GM12891 (cell line): Measurements from ENCODE around the gene PLEK2. TPM values are rescaled to one million over a fixed set of nuclear protein-coding genes. Genes with fewer than 3 reads are reported as not detected.
"Not testable (repeated sequence)": the region's sequence is repeated elsewhere in the genome, so short reads cannot be mapped to it uniquely, and the experiment has no call there.

Experiments
- DNase-seq: peaks from one replicate; pipeline ENCODE4 v3.0.0; 2011; ENCODE audit warnings: low spot score; ENCODE audit not compliant: insufficient read length
- FAIRE-seq: peaks from 2 replicates; lab custom pipeline; 2011; peaks lifted over from hg19 to GRCh38; lab: Jason Lieb, UNC
- PAX5 ChIP-seq: IDR thresholded peaks from 2 replicates; pipeline ENCODE4 v1.6.1; 2011; ENCODE audit warnings: low read length, moderate library complexity, mild to moderate bottlenecking; ENCODE audit not compliant: insufficient read depth, severe bottlenecking
- POLR2A ChIP-seq: IDR thresholded peaks from 2 replicates; pipeline ENCODE4 v1.6.1; 2011; ENCODE audit warnings: low read depth, low read length, control low read depth
- POLR2AphosphoS5 ChIP-seq: IDR thresholded peaks from 2 replicates; pipeline ENCODE4 v1.6.1; 2011; ENCODE audit warnings: low read depth, low read length, control low read depth
- POU2F2 ChIP-seq: IDR thresholded peaks from 2 replicates; pipeline ENCODE4 v1.6.1; 2011; ENCODE audit warnings: low read depth, mild to moderate bottlenecking, control low read depth, low read length, moderate library complexity
- SPI1 ChIP-seq: IDR thresholded peaks from 2 replicates; pipeline ENCODE4 v1.6.1; 2011; ENCODE audit warnings: low read depth, low read length, control low read depth
- TAF1 ChIP-seq: IDR thresholded peaks from 2 replicates; pipeline ENCODE4 v1.6.1; 2011; ENCODE audit warnings: low read depth, low read length, control low read depth
- polyA plus RNA-seq: library from polyadenylated mRNA; unstranded; fragments of >200 nt; gene quantifications from one replicate; pipeline ENCODE4 v1.2.1, GENCODE V29; 2012; ENCODE audit warnings: low read depth, missing spikeins, inconsistent platforms; ENCODE audit not compliant: missing spikeins

The PLEK2 gene, protein sequence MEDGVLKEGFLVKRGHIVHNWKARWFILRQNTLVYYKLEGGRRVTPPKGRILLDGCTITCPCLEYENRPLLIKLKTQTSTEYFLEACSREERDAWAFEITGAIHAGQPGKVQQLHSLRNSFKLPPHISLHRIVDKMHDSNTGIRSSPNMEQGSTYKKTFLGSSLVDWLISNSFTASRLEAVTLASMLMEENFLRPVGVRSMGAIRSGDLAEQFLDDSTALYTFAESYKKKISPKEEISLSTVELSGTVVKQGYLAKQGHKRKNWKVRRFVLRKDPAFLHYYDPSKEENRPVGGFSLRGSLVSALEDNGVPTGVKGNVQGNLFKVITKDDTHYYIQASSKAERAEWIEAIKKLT
- not detected for polyA plus RNA-seq

DNA sequence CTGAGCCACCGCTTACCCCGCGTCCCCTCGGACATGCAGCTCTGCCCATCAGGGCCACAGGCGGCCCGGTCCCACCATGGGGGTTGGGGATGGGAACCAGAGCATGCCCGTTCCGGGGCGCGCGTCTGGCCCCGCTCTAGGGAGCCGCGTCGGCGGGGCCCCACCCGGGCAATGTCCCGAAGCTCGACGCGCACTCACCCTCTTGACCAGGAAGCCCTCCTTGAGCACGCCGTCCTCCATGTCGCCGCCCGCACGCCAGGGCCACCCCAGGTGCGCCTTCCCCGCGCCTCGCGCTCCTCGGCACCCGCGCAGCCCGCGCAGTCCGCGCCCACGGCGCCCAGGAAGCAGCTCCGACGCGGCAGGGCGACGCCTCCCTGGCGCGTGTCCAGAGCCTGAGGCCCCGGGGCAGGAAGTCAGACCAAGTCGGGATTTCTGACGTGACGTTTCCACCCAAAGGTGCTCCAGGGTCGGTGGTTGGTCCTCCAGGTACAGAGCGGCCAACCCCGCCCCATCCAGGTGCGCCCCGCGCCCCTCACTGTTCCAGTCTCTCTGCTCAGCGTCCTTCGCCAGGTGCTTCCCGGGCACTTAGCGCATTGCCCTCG is at the start of gene PLEK2:
PLEK2 (minus strand) TSS at position 346 of the 602 bp plus-strand sequence; CDS start at position 240, 106 bp downstream.
- TF ChIP-seq POU2F2, result no peak
- TF ChIP-seq SPI1, result no peak
- TF ChIP-seq POLR2A, result no peak
- no peak for TF ChIP-seq TAF1
- TF ChIP-seq POLR2AphosphoS5, result no peak
- TF ChIP-seq PAX5, result no peak
- no peak for DNase-seq
- FAIRE-seq, result no peak

DNA sequence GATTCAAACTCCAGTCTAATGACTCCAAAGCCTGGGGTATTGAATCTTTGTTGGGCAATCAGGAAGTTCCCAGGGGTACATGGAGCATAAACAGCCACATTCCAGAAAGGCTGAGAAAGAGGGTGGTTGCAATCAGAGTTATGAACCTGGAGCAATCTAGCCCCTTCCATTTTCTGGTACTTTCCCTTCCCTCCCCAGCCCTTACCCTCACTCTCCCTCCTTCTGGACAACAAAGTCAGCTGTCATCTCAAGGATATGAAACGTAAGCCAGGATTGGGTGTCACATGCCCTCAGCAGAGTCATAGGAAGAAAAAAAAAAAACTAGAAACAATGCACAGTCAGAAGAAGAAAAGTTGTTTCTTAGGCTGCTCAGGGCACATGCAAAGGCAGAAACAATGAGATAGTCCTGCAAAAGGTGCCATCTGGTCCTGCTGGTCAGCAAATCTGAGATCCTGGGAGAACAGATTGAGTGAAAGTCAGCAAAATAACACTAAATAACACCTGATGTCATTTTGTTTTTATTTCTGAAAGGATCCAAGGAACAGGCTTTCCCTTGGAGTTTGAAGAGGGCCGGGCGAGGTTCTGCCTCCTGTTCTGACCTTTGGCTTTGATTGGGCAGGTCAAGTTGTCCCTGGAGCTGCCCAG is 49.5 kb upstream of the PLEK2 start:
- DNase-seq (no peak), FAIRE-seq (no peak)
- no peak for TF ChIP-seq POU2F2
- no peak for TF ChIP-seq PAX5

DNA sequence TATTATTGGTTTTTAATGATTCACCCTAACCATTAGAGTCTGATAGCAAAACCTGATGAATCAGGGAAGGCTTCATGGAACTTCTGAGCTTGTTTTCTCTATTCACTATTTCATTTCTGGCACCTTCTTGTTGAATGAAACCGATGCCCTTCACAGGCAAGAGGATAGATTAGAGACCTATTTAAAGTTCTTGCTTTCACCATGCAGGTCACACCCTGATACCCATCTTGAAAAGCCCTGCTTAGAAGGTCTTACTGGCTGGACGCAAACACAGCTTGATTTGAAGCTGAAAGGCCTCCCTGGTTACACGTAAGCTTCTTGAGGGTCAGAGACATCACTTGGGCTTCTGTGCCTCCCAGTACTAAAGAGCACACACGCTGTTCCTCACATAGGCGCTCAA is 47.4 kb upstream of the PLEK2 start:
- DNase-seq, result no peak
- FAIRE-seq, result no peak
- TF ChIP-seq SPI1 (no peak), POU2F2 (no peak), POLR2A (no peak), TAF1 (no peak), POLR2AphosphoS5 (no peak), PAX5 (no peak)

DNA sequence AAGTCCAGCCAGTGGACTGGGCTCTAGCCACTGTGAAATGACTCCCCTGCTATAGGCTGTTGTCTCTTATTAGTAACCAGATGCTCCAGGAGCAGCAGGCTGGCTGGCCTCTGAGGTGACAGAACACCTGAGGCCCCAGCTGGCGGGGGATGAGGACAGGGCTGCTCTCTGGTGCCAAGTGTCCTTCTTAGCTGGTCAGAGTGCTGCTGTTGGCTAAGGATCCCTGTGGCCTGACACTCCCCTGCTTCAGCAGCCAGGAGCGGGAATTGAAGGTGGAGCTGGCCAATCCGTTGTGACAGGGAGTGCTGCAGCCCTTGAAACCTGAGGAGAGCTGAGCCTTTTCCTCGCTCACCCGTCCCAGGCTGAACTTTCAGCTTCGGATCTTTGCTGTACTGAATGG is 45.8 kb upstream of the PLEK2 start:
- no peak for TF ChIP-seq POU2F2
- FAIRE-seq (no peak), DNase-seq (no peak)

DNA sequence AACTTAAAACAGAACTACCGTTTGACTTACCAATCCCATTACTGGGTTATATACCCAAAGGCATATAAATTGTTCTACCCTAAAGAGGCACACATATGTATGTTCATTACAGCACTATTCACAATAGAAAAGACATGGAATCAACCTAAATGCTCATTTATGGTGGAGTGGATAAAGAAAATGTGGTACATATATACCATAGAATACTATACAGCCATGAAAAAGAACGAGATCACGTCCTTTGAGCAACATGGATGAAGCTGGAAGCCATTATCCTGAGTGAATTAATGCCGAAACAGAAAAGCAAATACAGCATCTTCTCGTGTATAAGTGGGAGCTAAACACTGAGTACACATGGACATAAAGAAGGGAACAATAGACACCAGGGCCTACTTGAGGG is 44.8 kb upstream of the PLEK2 start:
- DNase-seq (no peak), FAIRE-seq (no peak)
- TF ChIP-seq PAX5, result no peak
- no peak for TF ChIP-seq POU2F2
- no peak for TF ChIP-seq SPI1
- no peak for TF ChIP-seq POLR2AphosphoS5
- TF ChIP-seq POLR2A, result no peak
- TF ChIP-seq TAF1, result no peak

DNA sequence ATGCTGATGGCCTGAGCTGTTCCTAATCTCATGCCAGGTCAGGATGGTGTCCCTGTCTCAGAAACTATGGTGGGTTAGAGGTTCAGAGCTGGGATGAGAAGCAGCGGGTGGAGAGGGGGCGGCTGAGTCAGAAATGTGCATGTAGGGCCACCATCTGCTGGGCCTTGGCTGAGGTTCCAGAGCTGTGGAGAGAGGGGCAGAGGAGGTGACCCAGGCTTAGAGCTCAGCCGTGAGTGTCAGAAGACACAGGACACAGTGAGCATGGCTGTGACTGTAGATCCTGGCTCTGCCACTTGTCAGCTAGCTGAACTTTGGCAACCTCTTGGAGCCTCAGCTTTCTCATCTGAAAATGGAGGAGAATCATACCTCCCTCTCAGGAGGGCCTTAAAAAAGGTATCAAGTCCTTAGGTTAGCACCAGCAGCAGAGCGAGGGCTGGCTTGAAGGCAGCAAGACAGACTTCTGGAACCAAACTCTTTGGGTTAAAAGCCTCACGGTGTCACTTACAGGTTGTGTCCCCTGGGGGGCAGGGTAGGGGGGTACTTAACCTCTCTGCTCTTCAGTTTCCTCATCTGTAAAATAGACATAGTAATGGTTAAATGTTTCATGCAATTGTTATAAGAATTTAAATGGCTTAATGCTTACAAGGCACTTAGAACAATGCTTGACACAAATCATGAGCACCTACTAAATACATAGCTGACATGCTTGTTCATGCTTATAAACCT is 41.8 kb upstream of the PLEK2 start:
- DNase-seq, result no peak
- no peak for TF ChIP-seq SPI1
- TF ChIP-seq POLR2AphosphoS5, result no peak
- TF ChIP-seq POLR2A, result no peak
- TF ChIP-seq TAF1, result no peak
- TF ChIP-seq POU2F2, result no peak
- no peak for FAIRE-seq

DNA sequence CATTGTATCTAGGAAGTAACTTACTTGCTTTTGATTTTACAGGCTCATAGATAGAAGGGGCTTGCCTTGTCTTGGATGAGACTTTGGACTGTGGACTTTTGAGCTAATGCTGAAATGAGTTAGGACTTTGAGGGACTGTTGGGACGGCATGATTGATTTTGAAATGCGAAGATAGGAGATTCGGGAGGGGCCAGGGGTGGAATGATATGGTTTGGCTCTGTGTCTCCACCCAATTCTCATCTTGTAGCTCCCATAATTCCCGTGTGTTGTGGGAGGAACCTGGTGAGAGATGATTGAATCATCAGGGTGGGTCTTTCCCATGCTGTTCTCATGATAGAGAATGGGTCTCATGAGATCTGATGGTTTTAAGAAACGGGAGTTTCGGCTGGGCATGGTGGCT is 39.7 kb upstream of the PLEK2 start:
- FAIRE-seq, DNase-seq: not testable (repeated sequence)

DNA sequence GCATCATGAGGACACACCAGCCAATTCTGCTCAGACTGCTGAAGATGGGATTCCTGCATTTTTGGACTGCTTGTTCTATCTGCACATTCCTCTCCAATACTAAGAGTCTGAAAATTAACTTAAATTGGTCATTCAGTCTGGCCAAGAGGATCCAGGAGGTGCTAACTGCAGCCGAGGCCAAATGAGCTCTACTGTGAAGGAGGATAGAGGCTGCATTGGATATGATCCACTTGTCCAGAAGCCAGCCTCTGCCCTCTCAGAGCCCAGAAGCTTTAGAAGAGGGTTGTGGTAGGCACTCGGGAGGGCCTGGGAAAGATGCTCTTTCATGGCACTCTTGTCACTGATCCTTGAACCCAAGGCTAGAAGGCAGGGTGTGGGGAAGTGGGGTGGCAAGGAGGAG is 37.1 kb upstream of the PLEK2 start:
- TF ChIP-seq POU2F2, result no peak
- no peak for DNase-seq
- FAIRE-seq, result no peak

DNA sequence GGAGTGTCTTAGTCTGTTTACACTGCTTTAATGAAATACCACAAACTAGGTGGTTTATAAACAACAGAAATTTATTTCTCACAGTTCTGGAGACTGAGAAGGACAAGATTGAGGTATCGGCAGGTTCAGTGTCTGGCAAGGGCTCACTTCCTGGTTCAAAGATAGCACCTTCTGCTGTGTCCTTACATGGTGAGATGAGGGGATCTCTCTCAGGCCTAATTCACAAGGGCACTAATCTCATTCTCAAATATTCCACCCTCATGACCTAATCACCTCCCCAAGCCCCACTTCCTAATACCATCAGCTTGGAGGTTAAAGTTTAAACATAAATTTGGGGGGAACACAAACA is 35.0 kb upstream of the PLEK2 start:
- FAIRE-seq (no peak), DNase-seq (no peak)
- TF ChIP-seq SPI1 (no peak), POLR2AphosphoS5 (no peak), POU2F2 (no peak), POLR2A (no peak), PAX5 (no peak), TAF1 (no peak)

DNA sequence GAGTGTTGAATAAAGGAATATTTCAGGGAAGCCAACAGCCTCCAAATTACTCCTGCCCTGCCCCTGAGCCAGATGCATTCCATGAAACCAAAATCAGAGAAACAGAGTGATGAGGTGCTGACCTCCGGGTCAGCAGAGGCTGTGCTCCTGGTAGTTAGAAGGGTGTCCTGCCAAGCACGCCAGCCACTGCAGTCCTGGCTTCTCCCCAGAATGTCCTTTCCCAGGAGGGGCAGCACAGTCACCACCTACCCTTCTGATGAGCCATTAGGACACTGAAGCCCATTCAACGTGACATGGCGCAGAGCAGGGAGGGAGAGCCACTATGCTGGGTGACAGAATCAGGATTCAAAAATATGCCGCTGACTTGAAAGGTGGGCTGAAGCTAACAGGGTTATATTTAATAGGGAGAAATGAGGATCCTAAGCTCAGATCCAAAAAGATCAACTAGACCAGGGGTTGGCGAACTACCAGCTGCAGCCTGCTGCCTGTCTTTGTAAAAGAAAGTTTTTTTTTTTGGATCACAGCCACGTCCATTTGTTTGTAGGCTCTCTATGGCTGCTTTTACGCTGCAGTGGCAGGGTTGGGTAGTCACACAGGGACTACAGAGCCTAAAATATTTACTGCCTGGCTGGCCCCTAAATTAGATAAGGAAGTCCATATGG is 34.5 kb upstream of the PLEK2 start:
- TF ChIP-seq POLR2A, result no peak
- TF ChIP-seq TAF1, result no peak
- no peak for TF ChIP-seq SPI1
- no peak for TF ChIP-seq PAX5
- TF ChIP-seq POLR2AphosphoS5, result no peak
- TF ChIP-seq POU2F2, result no peak
- no peak for DNase-seq
- FAIRE-seq, result no peak
